Activated CD4-positive, alpha-beta T cell treated with anti-CD3 and anti-CD28 coated beads, Interleukin-10, Interleukin-2, amounts not matched to agents 100 ng/mL and 50 ng/mL, durations not matched to agents 16 hours and 8 hours (primary cell): Measurements from ENCODE around the gene MRM2.

Source experiments
- DNase-seq: peaks from one replicate; pipeline ENCODE4 v3.0.0-alpha.2; 2020

Gene MRM2

GRCh38 chr7:2245883-2246675 lies 4.1 kb upstream of the MRM2 start:
- no peak for DNase-seq

- no peak for DNase-seq
These were observed 2.5 kb upstream of the MRM2 start for GRCh38 chr7:2244404-2244995.

DNA sequence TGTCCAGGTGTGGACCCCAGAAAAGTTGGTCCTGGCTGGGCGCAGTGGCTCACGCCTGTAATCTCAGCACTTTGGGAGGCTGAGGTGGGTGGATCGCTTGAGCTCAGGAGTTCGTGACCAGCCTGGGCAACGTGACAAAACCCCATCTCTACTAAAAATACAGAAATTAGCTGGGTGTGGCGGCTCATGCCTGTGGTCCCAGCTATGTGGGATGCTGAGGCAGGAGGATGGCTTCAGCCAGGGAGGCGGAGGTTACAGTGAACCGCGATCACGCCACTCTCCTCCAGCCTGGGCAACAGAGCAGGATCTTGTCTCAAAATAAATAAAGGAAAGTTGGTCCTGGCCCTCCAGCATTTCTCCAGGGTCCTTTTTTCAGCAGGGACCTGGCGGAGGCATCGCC lies 1.5 kb upstream of the MRM2 start:
- DNase-seq = no peak

- peak; percentile 26 for DNase-seq
These were observed 780 bp upstream of the MRM2 start for GRCh38 chr7:2242541-2243429.

GRCh38 chr7:2239242-2239641 lies 2.8 kb downstream of the MRM2 start:
- DNase-seq = no peak

GRCh38 chr7:2237109-2237602 lies 4.8 kb downstream of the MRM2 start:
- DNase-seq = no peak

GRCh38 chr7:2233926-2234325 lies 8.1 kb downstream of the MRM2 start:
- DNase-seq = no peak

DNA sequence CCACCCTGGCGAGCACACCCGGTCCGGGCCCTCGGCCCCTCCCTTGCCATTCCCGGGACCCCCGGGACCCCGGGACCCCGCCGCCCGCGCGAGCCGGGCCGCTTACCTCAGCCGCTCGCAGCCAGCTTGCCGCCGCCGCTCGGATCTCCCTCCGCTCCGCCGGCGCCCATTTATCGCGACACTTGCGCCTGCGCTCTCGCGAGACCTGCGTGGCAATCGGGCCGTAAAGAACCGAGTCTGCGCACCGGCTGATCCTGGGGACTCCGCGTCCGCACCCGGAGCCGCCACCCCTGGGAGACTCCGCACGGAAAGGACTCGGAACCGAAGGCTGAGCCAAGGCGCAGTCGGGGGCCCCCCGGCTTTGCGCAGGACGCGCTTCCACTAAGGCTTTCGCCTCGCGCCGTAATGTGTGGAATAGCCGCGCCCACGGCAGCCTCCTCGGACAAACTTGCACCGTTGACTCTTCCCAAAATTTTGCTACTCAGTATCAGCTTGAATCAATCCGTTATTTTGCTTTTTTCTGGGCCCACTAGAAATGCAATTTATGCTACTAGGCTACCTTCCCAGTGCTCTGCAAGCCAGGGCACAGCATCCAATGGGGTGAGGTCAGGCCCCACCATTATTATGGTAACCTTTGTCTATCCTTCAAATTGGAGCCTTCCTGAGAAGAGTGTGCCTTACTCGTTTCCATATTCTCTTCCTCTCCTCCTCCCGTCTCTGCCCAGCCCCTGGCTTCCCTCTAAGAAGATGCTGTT lies 9.1 kb downstream of the MRM2 start, which contains the start of gene MAD1L1:
Gene MAD1L1 (minus strand): TSS at position 180 of the 755 bp plus-strand sequence. CDS start 2,812 bp downstream, outside the sequence.
- DNase-seq = peak; percentile 91

DNA sequence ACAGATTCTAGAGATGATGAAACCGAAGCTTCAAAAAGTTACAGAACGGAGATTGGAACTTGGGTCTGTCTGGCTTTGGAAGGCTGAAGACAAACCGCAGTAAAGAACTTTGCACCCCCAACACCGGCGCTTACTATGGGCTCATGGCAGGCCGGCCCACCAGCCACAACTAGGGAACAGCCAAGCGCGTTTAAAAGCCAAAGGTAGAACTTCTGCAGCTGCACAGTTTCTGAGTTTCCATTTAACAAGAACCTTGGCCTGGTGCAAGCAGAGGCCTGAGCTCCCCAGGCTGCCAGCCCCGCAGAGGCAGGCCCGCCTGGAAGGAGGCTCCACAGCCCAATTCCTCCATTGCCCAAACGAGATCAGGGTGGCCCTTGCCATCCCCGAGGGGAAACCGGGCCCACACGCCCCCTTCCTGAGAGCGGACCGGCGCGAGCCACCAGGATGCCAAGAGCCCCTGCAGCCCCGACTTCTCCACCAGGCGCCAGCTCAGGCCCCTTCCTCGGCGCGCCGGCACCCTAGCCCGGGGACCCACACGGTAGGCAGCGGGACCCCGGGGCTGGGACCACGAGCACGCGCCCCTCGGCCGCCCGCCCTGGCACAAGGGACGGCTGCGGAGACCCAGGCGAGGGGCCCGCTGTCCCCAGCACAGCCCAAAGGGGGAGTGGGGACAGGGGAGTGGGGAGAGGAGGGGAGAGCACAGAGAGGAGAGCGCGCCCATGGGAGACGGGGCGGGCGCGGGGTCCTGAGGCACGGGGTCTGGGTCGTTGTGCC lies 9.8 kb downstream of the MRM2 start:
- peak; percentile 31 for DNase-seq

DNA sequence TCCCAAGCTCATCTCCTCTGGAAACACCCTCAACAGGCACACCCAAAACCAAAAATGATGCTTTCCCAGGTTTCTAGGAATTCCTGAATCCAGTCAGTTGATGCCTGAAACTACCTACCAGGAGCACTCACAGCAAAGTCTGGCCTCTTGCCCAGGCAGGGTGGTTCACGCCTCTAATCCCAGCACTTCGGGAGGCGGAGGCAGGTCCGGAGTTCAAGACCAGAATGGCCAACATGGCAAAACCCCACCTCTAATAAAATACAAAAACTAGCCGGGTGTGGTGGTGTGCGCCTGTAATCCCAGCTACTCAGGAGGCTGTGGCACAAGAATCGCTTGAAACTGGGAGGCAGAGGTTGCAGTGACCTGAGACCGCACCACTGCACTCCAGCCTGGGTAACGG lies 11.1 kb downstream of the MRM2 start:
- no peak for DNase-seq

DNA sequence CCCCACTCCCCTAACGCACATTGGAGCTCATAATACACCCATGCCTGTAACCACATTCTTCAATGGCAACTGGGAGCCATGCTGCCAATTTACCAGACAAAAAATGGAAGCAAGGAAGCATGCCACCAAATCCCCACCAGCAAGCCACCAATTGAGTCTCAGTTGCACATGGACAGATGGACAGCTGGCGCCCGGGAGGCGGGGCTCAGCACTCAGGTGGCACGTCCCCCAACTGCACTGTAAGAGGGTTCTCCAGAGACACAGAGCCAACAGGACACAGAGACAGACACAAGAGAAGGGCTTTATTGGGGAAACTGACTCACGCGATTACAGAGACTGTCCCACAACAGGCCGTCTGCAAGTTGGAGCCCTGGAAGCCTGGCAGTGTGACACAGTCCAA lies 11.8 kb downstream of the MRM2 start:
- DNase-seq = no peak

DNA sequence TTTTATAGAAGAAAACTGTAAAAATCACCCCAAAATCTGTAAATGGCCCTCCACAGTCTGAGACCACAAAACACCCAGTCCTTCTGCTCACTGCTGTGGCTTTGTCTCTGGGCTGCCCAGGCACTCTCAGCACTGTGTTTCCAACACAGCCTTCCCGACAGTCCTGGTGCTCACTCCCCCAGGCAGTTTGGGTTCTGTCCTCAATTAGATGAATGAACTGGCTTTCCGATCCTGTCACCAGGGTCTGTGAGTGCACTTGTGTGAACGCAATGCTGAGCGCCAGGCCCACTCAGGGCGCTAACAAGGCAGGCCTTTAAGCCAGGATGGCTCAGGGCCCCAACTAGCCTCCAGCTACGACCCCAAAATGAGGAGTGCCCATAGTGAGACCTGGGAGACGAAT lies 12.5 kb downstream of the MRM2 start:
- no peak for DNase-seq

GRCh38 chr7:2228921-2229320 lies 13.1 kb downstream of the MRM2 start:
- no peak for DNase-seq

DNA sequence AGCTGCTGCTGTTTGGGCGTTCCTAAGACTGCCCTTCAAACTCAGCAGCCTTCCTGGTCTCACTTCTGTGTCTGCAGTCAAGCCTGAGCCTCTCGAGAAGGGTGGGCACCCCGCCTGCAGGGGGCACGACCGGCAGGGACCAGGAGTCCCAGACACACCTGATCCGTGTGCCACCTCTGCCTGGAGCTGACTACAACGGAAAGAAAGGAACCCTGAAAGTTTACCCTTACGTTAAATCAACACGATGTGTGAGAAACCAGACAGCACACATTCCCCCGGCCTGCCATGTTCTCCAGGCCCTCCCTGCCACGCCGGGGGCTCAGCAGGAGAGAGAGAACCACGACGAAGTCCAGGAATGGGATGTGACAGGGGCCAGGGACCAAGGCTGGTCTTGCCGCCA lies 14.3 kb downstream of the MRM2 start:
- no peak for DNase-seq

GRCh38 chr7:2225830-2226229 lies 16.2 kb downstream of the MRM2 start:
- DNase-seq = no peak

- DNase-seq = no peak
These were observed 16.7 kb downstream of the MRM2 start for GRCh38 chr7:2225336-2225735.

DNA sequence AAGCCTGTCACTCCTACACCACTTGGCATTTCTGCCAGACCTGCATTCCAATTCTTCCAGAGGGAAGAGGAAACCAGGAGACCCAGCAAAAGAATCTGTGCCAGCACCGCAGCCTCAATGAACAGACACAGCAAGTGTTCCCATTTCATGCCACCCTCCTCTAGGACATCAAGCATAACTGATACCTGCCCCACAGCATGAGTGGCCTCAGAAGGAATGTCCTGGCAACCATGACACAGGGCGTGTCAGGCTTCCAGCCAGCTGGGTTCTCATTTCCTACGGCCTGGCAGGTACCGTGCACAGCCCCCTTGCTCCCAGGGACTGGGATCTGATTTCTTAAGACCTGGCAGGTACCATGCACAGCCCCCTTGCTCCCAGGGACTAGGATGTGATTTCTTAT lies 17.1 kb downstream of the MRM2 start:
- no peak for DNase-seq

DNA sequence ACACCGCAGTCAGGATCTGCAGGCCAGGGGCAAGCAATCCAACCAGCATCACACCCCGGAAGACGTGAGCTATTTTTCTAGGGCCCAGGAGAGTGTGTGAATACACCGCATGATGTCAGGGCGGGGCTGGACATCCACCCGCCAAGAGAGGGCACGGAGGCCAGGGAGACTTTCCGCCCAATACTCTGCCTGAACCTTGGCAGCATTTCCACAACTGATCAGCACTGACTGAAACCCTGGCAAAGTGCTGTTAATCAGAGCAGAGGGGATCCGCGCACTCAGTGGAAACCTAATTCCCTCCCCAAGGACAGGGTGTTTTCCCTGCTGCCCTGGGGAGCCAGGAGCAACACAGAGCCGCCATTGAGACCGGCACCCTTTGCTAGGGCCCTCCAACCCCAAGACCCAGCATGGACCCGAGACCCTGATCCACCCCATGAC lies 17.5 kb downstream of the MRM2 start:
- DNase-seq = no peak

GRCh38 chr7:2223321-2223720 lies 18.7 kb downstream of the MRM2 start:
- no peak for DNase-seq

DNA sequence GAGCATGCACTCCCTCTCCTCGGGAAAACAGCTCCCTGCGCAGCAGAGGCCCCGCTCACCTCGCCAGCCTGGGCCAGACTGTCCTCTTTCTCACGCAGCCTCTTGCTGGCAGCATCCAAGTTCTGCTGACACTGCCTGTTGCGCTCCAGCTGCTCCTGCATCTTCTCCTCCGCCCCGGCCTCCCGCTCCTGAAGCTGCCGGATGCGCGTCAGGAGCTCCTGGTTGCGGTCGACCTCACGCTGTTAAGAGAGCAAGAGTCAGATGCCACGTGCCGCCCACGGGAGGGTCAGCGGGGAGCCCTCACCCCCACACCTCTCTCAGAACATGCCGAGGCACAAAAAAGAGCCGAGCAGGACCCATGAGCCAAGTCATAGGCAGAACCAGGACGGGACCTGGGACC lies 19.5 kb downstream of the MRM2 start:
- no peak for DNase-seq

DNA sequence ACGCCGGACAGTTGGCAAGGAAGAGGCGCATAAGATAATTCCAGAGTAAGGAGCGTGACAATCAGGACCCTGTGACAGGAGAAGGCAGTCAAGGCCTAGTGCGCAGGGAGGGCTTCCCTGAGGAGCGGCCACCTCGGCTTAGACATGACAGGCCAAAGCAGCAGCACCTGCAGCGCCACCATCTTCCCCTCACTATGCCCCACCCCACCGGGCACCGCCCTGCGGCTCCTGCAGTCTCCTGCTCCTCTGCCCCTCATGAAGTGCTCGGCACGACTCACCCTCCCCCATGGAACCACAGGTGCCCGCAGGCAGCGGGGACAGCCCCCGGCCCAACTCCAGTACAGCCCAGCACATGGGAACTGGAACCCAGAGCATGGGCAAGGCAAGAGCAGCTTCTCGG lies 21.1 kb downstream of the MRM2 start:
- DNase-seq = no peak

- DNase-seq = no peak
These were observed 21.5 kb downstream of the MRM2 start for GRCh38 chr7:2220506-2220905.
